Cardiac muscle cell (in vitro differentiated cells and primary cell): ENCODE data around the gene PTPRD. TPM values are rescaled to one million over a fixed set of nuclear protein-coding genes. Genes with fewer than 3 reads are reported as not detected.
"Not testable (repeated sequence)": the region's sequence is repeated elsewhere in the genome, so short reads cannot be mapped to it uniquely, and the experiment has no call there.

Experiments
- DNase-seq, 2 donors: peaks; one replicate each; pipeline versions ENCODE4 v3.0.0 to v3.0.0-alpha.2; 2010 to 2017; ENCODE audit warnings: low read depth in 1 of 2, low spot score in 1 of 2
- H3K27ac ChIP-seq: fragments of 200-600 bp; sonication (generic); 2 replicates; pipeline ENCODE4 v1.5.1; 2016
- H3K27me3 ChIP-seq: fragments of 200-600 bp; sonication (generic); 2 replicates; pipeline ENCODE4 v1.6.0; 2016; ENCODE audit warnings: control low read depth
- H3K36me3 ChIP-seq: fragments of 200-600 bp; sonication (generic); 2 replicates; pipeline ENCODE4 v1.5.1; 2016; ENCODE audit warnings: control low read depth
- H3K4me1 ChIP-seq: fragments of 200-600 bp; sonication (generic); 2 replicates; pipeline ENCODE4 v1.8.1; 2017; ENCODE audit warnings: low read depth, mild to moderate bottlenecking, mixed run types
- H3K4me3 ChIP-seq: fragments of 200-600 bp; sonication (generic); 2 replicates; pipeline ENCODE4 v1.5.1; 2016; ENCODE audit warnings: mild to moderate bottlenecking
- H3K9me3 ChIP-seq: fragments of 200-600 bp; sonication (generic); 2 replicates; pipeline ENCODE4 v1.5.1; 2017; ENCODE audit warnings: low read depth, mild to moderate bottlenecking, control low read depth
- polyA plus RNA-seq: library from polyadenylated mRNA; unstranded; fragments of >200 nt; fragmentation: Nextera tagmentation; extraction: Ambion mirVana; gene quantifications from 2 replicates; pipeline ENCODE4 v1.2.1, GENCODE V29; 2016
- total RNA-seq: library from RNA; depleted of rRNA; stranded (reverse); fragments of >200 nt; gene quantifications from 2 replicates; pipeline ENCODE4 v1.2.3, GENCODE V29; 2016
- TF ChIP-seq, protein P1 (sequence below): IDR thresholded peaks from 2 replicates; pipeline ENCODE4 v1.5.1; 2012; ENCODE audit warnings: low read depth, mild to moderate bottlenecking, low read length

PTPRD gene
- total and polyA plus RNA-seq, 2 experiments from 2014 or later, result 37.0 to 287 TPM

DNA sequence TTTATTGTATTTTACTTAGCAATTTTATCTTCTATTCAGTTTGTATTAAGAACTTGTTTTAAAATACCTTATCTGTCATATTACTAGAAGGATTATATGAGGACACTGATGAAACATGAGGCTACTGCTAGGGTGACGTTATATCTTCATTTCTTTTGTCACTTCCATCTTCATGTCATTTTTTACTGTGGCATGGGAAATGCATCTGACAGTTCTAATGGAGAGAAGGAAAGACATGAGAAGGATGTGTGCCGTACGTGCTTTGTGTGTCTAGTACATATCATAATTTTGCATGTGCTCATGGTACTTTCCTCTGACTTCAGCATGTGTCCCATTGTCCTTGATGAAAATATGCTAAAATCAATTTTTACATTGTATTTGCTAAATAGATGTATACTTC lies 258.2 kb downstream of the PTPRD start:
- Histone ChIP-seq H3K27me3 (no peaks in the 10 kb centered on the region), H3K36me3 (no peaks in the 10 kb centered on the region), H3K4me1 (no peaks in the 10 kb centered on the region), H3K4me3 (no peak overlapping the region), H3K9me3 (no peaks in the 10 kb centered on the region), H3K27ac (no peak overlapping the region)
- TF ChIP-seq, protein P1, sequence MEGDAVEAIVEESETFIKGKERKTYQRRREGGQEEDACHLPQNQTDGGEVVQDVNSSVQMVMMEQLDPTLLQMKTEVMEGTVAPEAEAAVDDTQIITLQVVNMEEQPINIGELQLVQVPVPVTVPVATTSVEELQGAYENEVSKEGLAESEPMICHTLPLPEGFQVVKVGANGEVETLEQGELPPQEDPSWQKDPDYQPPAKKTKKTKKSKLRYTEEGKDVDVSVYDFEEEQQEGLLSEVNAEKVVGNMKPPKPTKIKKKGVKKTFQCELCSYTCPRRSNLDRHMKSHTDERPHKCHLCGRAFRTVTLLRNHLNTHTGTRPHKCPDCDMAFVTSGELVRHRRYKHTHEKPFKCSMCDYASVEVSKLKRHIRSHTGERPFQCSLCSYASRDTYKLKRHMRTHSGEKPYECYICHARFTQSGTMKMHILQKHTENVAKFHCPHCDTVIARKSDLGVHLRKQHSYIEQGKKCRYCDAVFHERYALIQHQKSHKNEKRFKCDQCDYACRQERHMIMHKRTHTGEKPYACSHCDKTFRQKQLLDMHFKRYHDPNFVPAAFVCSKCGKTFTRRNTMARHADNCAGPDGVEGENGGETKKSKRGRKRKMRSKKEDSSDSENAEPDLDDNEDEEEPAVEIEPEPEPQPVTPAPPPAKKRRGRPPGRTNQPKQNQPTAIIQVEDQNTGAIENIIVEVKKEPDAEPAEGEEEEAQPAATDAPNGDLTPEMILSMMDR, result no peak
- DNase-seq, result no peak

DNA sequence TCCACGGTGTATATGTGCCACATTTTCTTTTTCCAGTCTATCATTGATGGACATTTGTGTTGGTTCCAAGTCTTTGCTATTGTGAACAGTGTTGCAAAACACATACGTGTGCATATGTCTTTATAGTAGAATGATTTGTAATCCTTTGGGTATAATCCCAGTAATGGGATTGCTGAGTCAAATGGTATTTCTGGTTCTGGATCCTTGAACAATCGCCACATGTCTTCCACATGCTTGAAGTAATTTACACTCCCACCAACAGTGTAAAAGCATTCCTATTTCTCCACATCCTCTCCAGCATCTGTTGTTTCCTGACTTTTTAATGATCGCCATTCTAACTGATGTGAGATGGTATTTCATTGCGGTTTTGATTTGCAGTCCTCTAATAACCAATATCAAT lies 267.2 kb downstream of the PTPRD start:
- H3K9me3 ChIP-seq, DNase-seq, H3K4me3 ChIP-seq, H3K27me3 ChIP-seq, H3K4me1 ChIP-seq, H3K27ac ChIP-seq, H3K36me3 ChIP-seq: not testable (repeated sequence)

DNA sequence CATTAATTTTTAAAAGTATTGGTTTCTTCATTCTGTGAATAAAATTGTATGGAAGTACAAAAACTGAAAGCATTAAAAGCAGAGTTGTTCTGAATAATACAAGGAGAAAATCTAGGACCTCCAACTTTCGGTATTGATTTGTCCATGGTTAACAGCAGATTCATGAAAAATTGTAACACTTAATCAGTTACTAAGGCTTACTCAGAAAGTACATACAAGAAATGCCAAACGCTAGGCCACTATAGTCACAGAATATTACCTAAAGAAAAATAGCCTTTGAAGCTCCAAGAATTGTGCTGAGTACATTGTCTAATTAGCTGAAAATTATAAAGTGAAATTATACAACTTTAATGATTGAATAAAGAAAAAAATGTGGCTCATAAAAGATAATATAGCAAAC lies 271.7 kb downstream of the PTPRD start:
- no peak overlapping the region for H3K4me3 ChIP-seq
- TF ChIP-seq, protein P1, result no peak
- no peaks in the 10 kb centered on the region for H3K36me3 ChIP-seq

DNA sequence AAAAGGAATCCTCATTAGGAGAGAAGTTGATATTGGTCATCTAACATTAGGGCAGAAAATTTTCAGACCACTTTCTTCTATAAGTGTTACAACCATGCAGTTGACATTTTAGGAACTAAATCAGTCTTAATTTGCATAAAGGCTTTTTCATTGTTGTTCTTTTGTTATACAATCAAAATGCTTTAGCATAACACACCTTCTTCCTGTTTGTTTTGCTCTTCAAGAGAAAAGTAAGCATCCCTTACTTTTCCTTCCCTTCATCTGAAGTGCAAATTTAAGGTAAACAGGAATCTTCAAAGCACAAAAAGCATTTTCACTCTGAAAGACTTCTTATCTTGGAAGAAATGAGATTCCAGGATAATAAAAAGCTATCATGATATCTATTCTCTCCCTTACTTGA lies 273.6 kb downstream of the PTPRD start:
- no peak overlapping the region for H3K27ac ChIP-seq
- no peak overlapping the region for H3K4me3 ChIP-seq
- H3K9me3 ChIP-seq, result no peaks in the 10 kb centered on the region
- no peaks in the 10 kb centered on the region for H3K36me3 ChIP-seq
- DNase-seq, result no peak
- TF ChIP-seq, protein P1, result no peak
- H3K4me1 ChIP-seq, result no peaks in the 10 kb centered on the region
- H3K27me3 ChIP-seq, result no peaks in the 10 kb centered on the region

More for the DNA sequence above, 271.7 kb downstream of the PTPRD start:
- no peaks in the 10 kb centered on the region for H3K9me3 ChIP-seq
- DNase-seq, result no peak
- H3K27me3 ChIP-seq, result no peaks in the 10 kb centered on the region
- no peak overlapping the region for H3K27ac ChIP-seq
- H3K4me1 ChIP-seq, result no peaks in the 10 kb centered on the region

DNA sequence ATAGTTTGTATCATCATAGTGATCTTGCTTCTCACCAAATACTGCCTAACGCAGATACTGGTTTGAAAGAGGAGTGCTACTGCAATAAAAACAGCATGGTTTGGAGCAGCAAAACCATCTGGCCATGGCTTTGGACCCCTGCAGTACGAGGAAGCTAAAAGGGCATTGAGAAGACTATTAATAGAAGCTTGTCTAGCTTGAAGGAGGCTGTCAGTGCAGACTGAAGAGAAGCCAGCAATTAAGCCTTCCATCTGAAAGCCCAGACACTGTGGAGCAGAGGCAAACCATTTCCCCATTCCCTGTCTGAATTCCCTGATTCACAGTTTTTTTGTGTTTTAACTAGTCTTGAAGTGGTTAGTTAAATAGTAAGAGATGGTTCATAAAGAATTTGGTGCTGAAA lies 281.6 kb downstream of the PTPRD start:
- Histone ChIP-seq H3K4me1 (peaks cover 22% of the 10 kb centered on the region), H3K4me3 (no peak overlapping the region), H3K27ac (no peak overlapping the region), H3K27me3 (no peaks in the 10 kb centered on the region), H3K36me3 (no peaks in the 10 kb centered on the region), H3K9me3 (no peaks in the 10 kb centered on the region)
- DNase-seq, result peak in 1 of 2 donors; percentile 32
- TF ChIP-seq, protein P1, result no peak

DNA sequence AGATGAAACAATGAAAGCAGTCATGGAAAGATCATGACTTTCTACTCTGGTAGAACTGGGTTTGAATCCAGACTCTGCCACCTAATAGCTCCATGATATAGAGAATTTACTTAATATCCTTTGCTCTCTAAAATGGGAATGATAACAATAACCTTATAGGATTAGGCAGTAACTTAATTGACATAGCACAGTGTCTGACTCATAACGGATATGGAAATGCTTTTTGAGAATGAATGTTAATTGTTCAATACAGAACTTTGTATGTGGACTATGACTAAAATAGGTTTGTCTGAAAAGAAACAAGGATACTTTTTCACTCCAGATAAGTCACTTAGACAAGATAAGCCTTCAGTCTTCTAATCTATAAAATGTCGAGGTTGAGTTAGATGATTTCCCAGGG lies 330.7 kb downstream of the PTPRD start:
- TF ChIP-seq, protein P1, result no peak

More for the DNA sequence above, 330.7 kb downstream of the PTPRD start:
- Histone ChIP-seq H3K27me3 (no peaks in the 10 kb centered on the region), H3K4me1 (peaks cover 4% of the 10 kb centered on the region), H3K27ac (no peak overlapping the region), H3K4me3 (no peak overlapping the region), H3K36me3 (no peaks in the 10 kb centered on the region), H3K9me3 (no peaks in the 10 kb centered on the region)
- no peak for DNase-seq
